A673 (cell line): ENCODE measurements around the gene RIT2. TPM values are rescaled to one million over a fixed set of nuclear protein-coding genes. Genes with fewer than 3 reads are reported as not detected.

Source experiments
- BruUV-seq: library from RNA; stranded (reverse); fragments of 400-500 nt; replicated peaks from 2 replicates; lab custom pipeline; 2021; lab: Mats Ljungman, UMichigan
- CTCF ChIA-PET: fragments of 300-600 bp; sonication (Branson Sonifier 250); formaldehyde crosslinking; loops from one replicate; lab custom pipeline; 2022; ENCODE audit warnings: antibody characterized with exemption; lab: Charles Lee
- POLR2A ChIA-PET: fragments of 300-600 bp; sonication (Branson Sonifier 250); formaldehyde crosslinking; loops from one replicate; lab custom pipeline; 2022; ENCODE audit warnings: antibody characterized with exemption; ENCODE audit not compliant: low non-redundant PET; lab: Charles Lee
- DNase-seq: peaks from one replicate; pipeline ENCODE4 v3.0.0-alpha.2; 2015; ENCODE audit warnings: low spot score
- H3K27ac ChIP-seq: fragments of 200-600 bp; sonication (generic); 2 replicates; pipeline ENCODE4 v1.5.1; 2016; ENCODE audit warnings: mixed run types, low read depth, mild to moderate bottlenecking, mixed read lengths, antibody characterized with exemption, low read length; ENCODE audit not compliant: poor library complexity, severe bottlenecking
- H3K27me3 ChIP-seq: fragments of 200-600 bp; sonication (generic); replicated peaks from 2 replicates; pipeline ENCODE4 v1.6.1; 2017; ENCODE audit warnings: mixed run types, low read depth, mild to moderate bottlenecking, mixed read lengths, antibody characterized with exemption, low read length; ENCODE audit not compliant: insufficient read depth, poor library complexity
- H3K36me3 ChIP-seq: fragments of 200-600 bp; sonication (generic); 2 replicates; pipeline ENCODE4 v1.6.1; 2016; ENCODE audit warnings: mixed run types, mild to moderate bottlenecking, mixed read lengths, antibody characterized with exemption, low read length; ENCODE audit not compliant: insufficient read depth, poor library complexity, severe bottlenecking
- H3K4me1 ChIP-seq: fragments of 200-600 bp; sonication (generic); 2 replicates; pipeline ENCODE4 v1.6.1; 2017; ENCODE audit warnings: mixed run types, mild to moderate bottlenecking, mixed read lengths, antibody characterized with exemption, low read length; ENCODE audit not compliant: insufficient read depth, poor library complexity, severe bottlenecking
- H3K4me3 ChIP-seq: fragments of 200-600 bp; sonication (generic); 2 replicates; pipeline ENCODE4 v1.5.1; 2016; ENCODE audit warnings: low read depth, mixed run types, mild to moderate bottlenecking, mixed read lengths, low read length; ENCODE audit not compliant: poor library complexity, severe bottlenecking
- H3K9me3 ChIP-seq: fragments of 200-600 bp; sonication (generic); 2 replicates; pipeline ENCODE4 v1.6.1; 2016; ENCODE audit warnings: mixed run types, low read depth, mild to moderate bottlenecking, mixed read lengths, antibody characterized with exemption, low read length; ENCODE audit not compliant: poor library complexity, severe bottlenecking
- CTCF ChIP-seq: fragments of 300-800, 200-600 bp; sonication (generic); conservative IDR thresholded peaks from 2 replicates; pipeline ENCODE4 v1.5.1; 2017; ENCODE audit warnings: low read depth, mild to moderate bottlenecking, antibody characterized with exemption, low read length, moderate library complexity, mixed read lengths
- EZH2 ChIP-seq: fragments of 200-600 bp; sonication (generic); IDR thresholded peaks from 2 replicates; pipeline ENCODE4 v1.6.1; 2017; ENCODE audit warnings: borderline replicate concordance, low read depth, mild to moderate bottlenecking, mixed read lengths, antibody characterized with exemption, low read length; ENCODE audit not compliant: poor library complexity, severe bottlenecking
- intact Hi-C: fragments of 100-400 bp; cut with micrococcal nuclease; formaldehyde crosslinking; loops from one replicate; pipeline ENCODE4 v1.10.0; 2022; ENCODE audit not compliant: unreplicated experiment
- total RNA-seq: library from RNA; stranded (reverse); gene quantifications from 2 replicates; pipeline ENCODE4 v1.2.3, GENCODE V29; 2021

Gene RIT2
- total RNA-seq, 1 experiment from 2014 or later: not detected

- POLR2A ChIA-PET: no interaction called here
- Histone ChIP-seq H3K4me1 (no peaks in the 10 kb centered on the region), H3K4me3 (no peak overlapping the region), H3K36me3 (no peaks in the 10 kb centered on the region), H3K27me3 (peaks cover 5% of the 10 kb centered on the region), H3K9me3 (no peaks in the 10 kb centered on the region), H3K27ac (no peak overlapping the region)
- no TSS peak for BruUV-seq
- intact Hi-C loops: no loop called here
- CTCF ChIA-PET: no interaction called here
- DNase-seq: no peak
- TF ChIP-seq CTCF: no peak
- no peak for TF ChIP-seq EZH2
These were observed 21.8 kb downstream of the RIT2 start for GRCh38 chr18:43093646-43094045.

- no peaks in the 10 kb centered on the region for H3K27me3 ChIP-seq
- ChIA-PET CTCF (no interaction called here), POLR2A (no interaction called here)
- no peak overlapping the region for H3K4me3 ChIP-seq
- BruUV-seq: no TSS peak
- DNase-seq: no peak
- no peaks in the 10 kb centered on the region for H3K9me3 ChIP-seq
- H3K4me1 ChIP-seq: no peaks in the 10 kb centered on the region
- H3K27ac ChIP-seq: no peak overlapping the region
- no peak for TF ChIP-seq CTCF
- no peak for TF ChIP-seq EZH2
- intact Hi-C loops: no loop called here
- H3K36me3 ChIP-seq: no peaks in the 10 kb centered on the region
These were observed 22.9 kb downstream of the RIT2 start for GRCh38 chr18:43092539-43092938.

- CTCF ChIA-PET: no interaction called here
- no peak for DNase-seq
- no peaks in the 10 kb centered on the region for H3K9me3 ChIP-seq
- H3K36me3 ChIP-seq: no peaks in the 10 kb centered on the region
- TF ChIP-seq CTCF (no peak), EZH2 (no peak)
- POLR2A ChIA-PET: no interaction called here
- H3K27me3 ChIP-seq: no peaks in the 10 kb centered on the region
- intact Hi-C loops: no loop called here
- no peak overlapping the region for H3K27ac ChIP-seq
- H3K4me3 ChIP-seq: no peak overlapping the region
- H3K4me1 ChIP-seq: no peaks in the 10 kb centered on the region
- no TSS peak for BruUV-seq
These were observed 34.1 kb downstream of the RIT2 start for GRCh38 chr18:43081396-43081795.
